WTC11 (cell line): ENCODE results near the gene TMEM87A.

Source experiments
- CTCF ChIP-seq: fragments of 200-600 bp; IDR thresholded peaks from 2 replicates; pipeline ENCODE4 v1.8.0; 2022; ENCODE audit warnings: antibody characterized with exemption
- HMGA2 ChIP-seq: fragments of 250-450 bp; sonication (Bioruptor Pico); IDR thresholded peaks from 2 replicates; pipeline ENCODE4 v1.4.0; 2021; ENCODE audit warnings: mild to moderate bottlenecking, moderate library complexity
- NFYB ChIP-seq: sonication (generic); formaldehyde crosslinking; conservative IDR thresholded peaks from 2 replicates; pipeline ENCODE4 v1.8.0; 2022; ENCODE audit warnings: low read depth, missing genetic modification reagents
- SMAD3 ChIP-seq: sonication (generic); formaldehyde crosslinking; IDR thresholded peaks from 2 replicates; pipeline ENCODE4 v1.8.0; 2022; ENCODE audit warnings: missing genetic modification reagents, mild to moderate bottlenecking, borderline replicate concordance
- ZNF138 ChIP-seq: sonication (generic); formaldehyde crosslinking; conservative IDR thresholded peaks from 2 replicates; pipeline ENCODE4 v1.8.1; 2022; ENCODE audit warnings: mild to moderate bottlenecking, moderate library complexity, missing genetic modification reagents
- TF ChIP-seq, protein P1 (sequence below): sonication (generic); formaldehyde crosslinking; IDR thresholded peaks from 2 replicates; pipeline ENCODE4 v1.8.1; 2023; ENCODE audit warnings: mild to moderate bottlenecking, missing genetic modification reagents, moderate library complexity
- TF ChIP-seq, protein P2 (sequence below): sonication (generic); formaldehyde crosslinking; IDR thresholded peaks from 2 replicates; pipeline ENCODE4 v1.8.0; 2023; ENCODE audit warnings: missing genetic modification reagents
- TF ChIP-seq, protein P3 (sequence below): sonication (generic); formaldehyde crosslinking; IDR thresholded peaks from 2 replicates; pipeline ENCODE4 v1.8.0; 2023; ENCODE audit warnings: missing genetic modification reagents, mild to moderate bottlenecking, borderline replicate concordance

DNA sequence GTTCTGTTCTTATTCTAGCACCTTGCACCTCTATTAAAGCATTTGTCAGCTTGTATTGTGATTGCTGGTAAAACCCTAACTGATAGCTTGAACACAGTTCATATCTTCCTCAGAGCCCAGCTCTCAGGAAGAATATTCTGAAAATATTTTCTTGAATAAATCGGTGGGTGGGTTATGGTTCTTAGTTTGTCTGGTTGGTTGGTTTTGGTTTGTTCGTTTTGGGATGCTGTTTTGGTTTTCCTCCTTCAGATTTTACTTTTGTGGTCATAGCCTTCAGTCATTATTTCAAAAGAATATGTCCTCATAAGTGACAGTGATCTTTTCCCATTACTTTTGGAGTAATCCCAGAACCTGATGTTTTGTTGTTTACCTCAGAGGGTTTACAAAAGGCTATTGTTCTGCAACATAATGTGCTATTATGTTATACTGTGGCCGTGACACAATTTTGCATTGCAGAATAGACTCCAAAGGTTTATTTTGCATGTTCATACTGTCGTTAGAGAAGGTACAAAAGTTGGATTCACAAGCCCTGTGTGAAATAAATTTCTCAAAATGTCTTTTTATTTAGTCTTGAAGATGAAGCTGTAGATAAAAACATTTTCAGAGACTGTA, 2.7 kb upstream of the TMEM87A start:
- no peak for TF ChIP-seq CTCF
- TF ChIP-seq, protein P1, sequence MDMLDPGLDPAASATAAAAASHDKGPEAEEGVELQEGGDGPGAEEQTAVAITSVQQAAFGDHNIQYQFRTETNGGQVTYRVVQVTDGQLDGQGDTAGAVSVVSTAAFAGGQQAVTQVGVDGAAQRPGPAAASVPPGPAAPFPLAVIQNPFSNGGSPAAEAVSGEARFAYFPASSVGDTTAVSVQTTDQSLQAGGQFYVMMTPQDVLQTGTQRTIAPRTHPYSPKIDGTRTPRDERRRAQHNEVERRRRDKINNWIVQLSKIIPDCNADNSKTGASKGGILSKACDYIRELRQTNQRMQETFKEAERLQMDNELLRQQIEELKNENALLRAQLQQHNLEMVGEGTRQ (CRISPR knock-in tag) = no peak
- no peak for TF ChIP-seq NFYB (CRISPR knock-in tag)
- no peak for TF ChIP-seq HMGA2 (CRISPR knock-in tag)
- no peak for TF ChIP-seq SMAD3 (CRISPR knock-in tag)
- TF ChIP-seq, protein P2, sequence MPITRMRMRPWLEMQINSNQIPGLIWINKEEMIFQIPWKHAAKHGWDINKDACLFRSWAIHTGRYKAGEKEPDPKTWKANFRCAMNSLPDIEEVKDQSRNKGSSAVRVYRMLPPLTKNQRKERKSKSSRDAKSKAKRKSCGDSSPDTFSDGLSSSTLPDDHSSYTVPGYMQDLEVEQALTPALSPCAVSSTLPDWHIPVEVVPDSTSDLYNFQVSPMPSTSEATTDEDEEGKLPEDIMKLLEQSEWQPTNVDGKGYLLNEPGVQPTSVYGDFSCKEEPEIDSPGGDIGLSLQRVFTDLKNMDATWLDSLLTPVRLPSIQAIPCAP (CRISPR knock-in tag) = no peak
- no peak for TF ChIP-seq ZNF138 (CRISPR knock-in tag)
- TF ChIP-seq, protein P3, sequence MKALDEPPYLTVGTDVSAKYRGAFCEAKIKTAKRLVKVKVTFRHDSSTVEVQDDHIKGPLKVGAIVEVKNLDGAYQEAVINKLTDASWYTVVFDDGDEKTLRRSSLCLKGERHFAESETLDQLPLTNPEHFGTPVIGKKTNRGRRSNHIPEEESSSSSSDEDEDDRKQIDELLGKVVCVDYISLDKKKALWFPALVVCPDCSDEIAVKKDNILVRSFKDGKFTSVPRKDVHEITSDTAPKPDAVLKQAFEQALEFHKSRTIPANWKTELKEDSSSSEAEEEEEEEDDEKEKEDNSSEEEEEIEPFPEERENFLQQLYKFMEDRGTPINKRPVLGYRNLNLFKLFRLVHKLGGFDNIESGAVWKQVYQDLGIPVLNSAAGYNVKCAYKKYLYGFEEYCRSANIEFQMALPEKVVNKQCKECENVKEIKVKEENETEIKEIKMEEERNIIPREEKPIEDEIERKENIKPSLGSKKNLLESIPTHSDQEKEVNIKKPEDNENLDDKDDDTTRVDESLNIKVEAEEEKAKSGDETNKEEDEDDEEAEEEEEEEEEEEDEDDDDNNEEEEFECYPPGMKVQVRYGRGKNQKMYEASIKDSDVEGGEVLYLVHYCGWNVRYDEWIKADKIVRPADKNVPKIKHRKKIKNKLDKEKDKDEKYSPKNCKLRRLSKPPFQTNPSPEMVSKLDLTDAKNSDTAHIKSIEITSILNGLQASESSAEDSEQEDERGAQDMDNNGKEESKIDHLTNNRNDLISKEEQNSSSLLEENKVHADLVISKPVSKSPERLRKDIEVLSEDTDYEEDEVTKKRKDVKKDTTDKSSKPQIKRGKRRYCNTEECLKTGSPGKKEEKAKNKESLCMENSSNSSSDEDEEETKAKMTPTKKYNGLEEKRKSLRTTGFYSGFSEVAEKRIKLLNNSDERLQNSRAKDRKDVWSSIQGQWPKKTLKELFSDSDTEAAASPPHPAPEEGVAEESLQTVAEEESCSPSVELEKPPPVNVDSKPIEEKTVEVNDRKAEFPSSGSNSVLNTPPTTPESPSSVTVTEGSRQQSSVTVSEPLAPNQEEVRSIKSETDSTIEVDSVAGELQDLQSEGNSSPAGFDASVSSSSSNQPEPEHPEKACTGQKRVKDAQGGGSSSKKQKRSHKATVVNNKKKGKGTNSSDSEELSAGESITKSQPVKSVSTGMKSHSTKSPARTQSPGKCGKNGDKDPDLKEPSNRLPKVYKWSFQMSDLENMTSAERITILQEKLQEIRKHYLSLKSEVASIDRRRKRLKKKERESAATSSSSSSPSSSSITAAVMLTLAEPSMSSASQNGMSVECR (CRISPR knock-in tag) = no peak
